ENCODE results near the gene FAM9C. TPM values are rescaled to one million over a fixed set of nuclear protein-coding genes. Genes with fewer than 3 reads are reported as not detected.

FAM9C gene
- total RNA-seq, 1 experiment from 2014 or later = not detected

GRCh38 chrX:13001961-13002671 is 42.3 kb downstream of the FAM9C start:
- H4K20me1 ChIP-seq (ENCODE audit: insufficient read depth) = no peaks in the 10 kb centered on the region
- intact Hi-C loops (cut with micrococcal nuclease; ENCODE audit: unreplicated experiment) = no loop called here
- H3K9me3 ChIP-seq (ENCODE audit: insufficient read depth, low read depth) = no peaks in the 10 kb centered on the region
- H3K9me2 ChIP-seq (ENCODE audit: insufficient read depth) = no peaks in the 10 kb centered on the region
- H3F3A ChIP-seq (ENCODE audit: insufficient read depth, low read depth) = peaks cover 21% of the 10 kb centered on the region; the same call in 1 of the 2 replicates
- ChIA-PET POLR2A (ENCODE audit: unreplicated experiment) (interaction anchor here (0.6 kb wide), 1 partner anchor 253 kb away, joined by 4 read pairs; no protein-coding TSS in a partner anchor), CTCF (no interaction called here)
- no peak overlapping the region for H2AFZ ChIP-seq
- no peaks in the 10 kb centered on the region for H3K36me3 ChIP-seq (ENCODE audit: low read depth)
- no peaks in the 10 kb centered on the region for H3K27me3 ChIP-seq (ENCODE audit: insufficient read depth, low read depth)
- no TSS peak for BruUV-seq (replicated peaks)
- H3K4me2 ChIP-seq = peak overlapping the region; percentile 54
- peak overlapping the region; percentile 77 for H3K27ac ChIP-seq
- DNase-seq = peak in 1 of 2 experiments; percentile 73
- H3K79me2 ChIP-seq (ENCODE audit: low read depth) = no peaks in the 10 kb centered on the region
- H3K4me1 ChIP-seq (replicated peaks; ENCODE audit: insufficient read depth) = peaks cover 39% of the 10 kb centered on the region
- H3K4me3 ChIP-seq = no peak overlapping the region
- no peak for TF ChIP-seq EZH2 (IDR thresholded peaks at IDR 0.05; ENCODE audit: low read depth)
- no peak for TF ChIP-seq CTCF (conservative IDR thresholded peaks at IDR 0.05)

- H3K79me2 ChIP-seq (ENCODE audit: low read depth) = no peaks in the 10 kb centered on the region
- no peak overlapping the region for H3K4me2 ChIP-seq
- H2AFZ ChIP-seq = no peak overlapping the region
- ChIA-PET POLR2A (ENCODE audit: unreplicated experiment) (interaction anchor here (0.6 to 0.7 kb wide), 3 partner anchors 23 to 430 kb away, joined by 3 to 8 read pairs (median 5); no protein-coding TSS in a partner anchor), CTCF (no interaction called here)
- peak in 1 of 2 experiments; percentile 51 for DNase-seq
- H3K9me3 ChIP-seq (ENCODE audit: insufficient read depth, low read depth) = no peaks in the 10 kb centered on the region
- H3K4me3 ChIP-seq = no peak overlapping the region
- intact Hi-C loops (cut with micrococcal nuclease; ENCODE audit: unreplicated experiment) = no loop called here
- H4K20me1 ChIP-seq (ENCODE audit: insufficient read depth) = no peaks in the 10 kb centered on the region
- peaks cover 30% of the 10 kb centered on the region for H3K4me1 ChIP-seq (replicated peaks; ENCODE audit: insufficient read depth)
- H3F3A ChIP-seq (ENCODE audit: insufficient read depth, low read depth) = peaks cover 15% of the 10 kb centered on the region; the same call in 1 of the 2 replicates
- no peaks in the 10 kb centered on the region for H3K36me3 ChIP-seq (ENCODE audit: low read depth)
- H3K9me2 ChIP-seq (ENCODE audit: insufficient read depth) = no peaks in the 10 kb centered on the region
- no peak for TF ChIP-seq EZH2 (IDR thresholded peaks at IDR 0.05; ENCODE audit: low read depth)
- no peak for TF ChIP-seq CTCF (conservative IDR thresholded peaks at IDR 0.05)
- H3K27me3 ChIP-seq (ENCODE audit: insufficient read depth, low read depth) = no peaks in the 10 kb centered on the region
- peak overlapping the region; percentile 77; the same call in 1 of the 2 replicates for H3K27ac ChIP-seq
- BruUV-seq (replicated peaks) = no TSS peak
Measured at GRCh38 chrX:13001097-13001496, 43.3 kb downstream of the FAM9C start.

GRCh38 chrX:13000301-13000811 is 44.1 kb downstream of the FAM9C start:
- no peak for DNase-seq
- TF ChIP-seq EZH2 (IDR thresholded peaks at IDR 0.05; ENCODE audit: low read depth) = no peak
- TF ChIP-seq CTCF (conservative IDR thresholded peaks at IDR 0.05) = no peak
- peaks cover 30% of the 10 kb centered on the region for H3K4me1 ChIP-seq (replicated peaks; ENCODE audit: insufficient read depth)
- peaks cover 15% of the 10 kb centered on the region; the same call in 1 of the 2 replicates for H3F3A ChIP-seq (ENCODE audit: insufficient read depth, low read depth)
- no peaks in the 10 kb centered on the region for H4K20me1 ChIP-seq (ENCODE audit: insufficient read depth)
- H2AFZ ChIP-seq = no peak overlapping the region
- H3K9me3 ChIP-seq (ENCODE audit: insufficient read depth, low read depth) = no peaks in the 10 kb centered on the region
- no peak overlapping the region for H3K4me2 ChIP-seq
- POLR2A ChIA-PET (ENCODE audit: unreplicated experiment) = interaction anchor here (0.6 to 0.7 kb wide), 2 partner anchors 22 to 53 kb away, joined by 3 to 5 read pairs; no protein-coding TSS in a partner anchor
- H3K27me3 ChIP-seq (ENCODE audit: insufficient read depth, low read depth) = no peaks in the 10 kb centered on the region
- intact Hi-C loops (cut with micrococcal nuclease; ENCODE audit: unreplicated experiment) = no loop called here
- H3K79me2 ChIP-seq (ENCODE audit: low read depth) = no peaks in the 10 kb centered on the region
- no TSS peak for BruUV-seq (replicated peaks)
- CTCF ChIA-PET = no interaction called here
- no peaks in the 10 kb centered on the region for H3K9me2 ChIP-seq (ENCODE audit: insufficient read depth)
- no peak overlapping the region for H3K4me3 ChIP-seq
- 0 out of 2 replicates have a peak overlapping the region, but pooled peaks have one; percentile 29 for H3K27ac ChIP-seq
- H3K36me3 ChIP-seq (ENCODE audit: low read depth) = no peaks in the 10 kb centered on the region
